Measurements from ENCODE around the gene CC2D1A. TPM values are rescaled to one million over a fixed set of nuclear protein-coding genes. Genes with fewer than 3 reads are reported as not detected.

CC2D1A gene
- total RNA-seq, 4 donors from 2014 or later: 42.7 to 99.3 (median 56.0) TPM

- Histone ChIP-seq H3K27ac (peak within 1 kb of the TSS in 1 of 4 donors; percentile 44), H3K36me3 (no peaks in the 10 kb centered on the region), H3K27me3 (peaks cover 0 to 30% of the 10 kb centered on the region in 2 donors), H3K4me3 (peak within 1 kb of the TSS; percentile 9 to 49 (median 26)), H3K4me1 (peaks cover 0 to 15% (median 5%) of the 10 kb centered on the region in 4 donors), H3K9me3 (no peaks in the 10 kb centered on the region)
- peak; percentile 58 to 69 for DNase-seq (ENCODE audit: low spot score in 2 of 2)
- 14 to 26% methylated on average over 20 of the region's 21 CpGs for WGBS, 2 donors
- TF ChIP-seq POLR2A (IDR thresholded peaks at IDR 0.05): no peak
Measured at GRCh38 chr19:13938301-13939064, 32.5 kb downstream of the CC2D1A start, which contains the start of gene PODNL1. Gene PODNL1, minus strand, starts transcription at chr19:13938417. Its CDS starts 236 bp downstream, at chr19:13938181.

- H3K27ac ChIP-seq: no peak overlapping the region
- no peaks in the 10 kb centered on the region for H3K36me3 ChIP-seq
- H3K4me3 ChIP-seq: no peak overlapping the region
- no peak for TF ChIP-seq POLR2A (IDR thresholded peaks at IDR 0.05)
- no peak for TF ChIP-seq CTCF (IDR thresholded peaks at IDR 0.05)
- no peak for TF ChIP-seq EP300 (IDR thresholded peaks at IDR 0.05)
- H3K27me3 ChIP-seq: peaks cover 0 to 11% of the 10 kb centered on the region in 2 donors
- no peaks in the 10 kb centered on the region for H3K9me3 ChIP-seq
- no peak for DNase-seq (ENCODE audit: low spot score in 2 of 2)
- 88 to 100% methylated on average over 1 of the region's 1 CpG for WGBS, 2 donors
- H3K4me1 ChIP-seq: peaks cover 0 to 15% (median 5%) of the 10 kb centered on the region in 4 donors
Measured at GRCh38 chr19:13942023-13942684, 36.2 kb downstream of the CC2D1A start.

GRCh38 chr19:13946414-13946813, 40.4 kb downstream of the CC2D1A start:
- TF ChIP-seq POLR2A (IDR thresholded peaks at IDR 0.05) (no peak), EP300 (IDR thresholded peaks at IDR 0.05) (no peak), CTCF (IDR thresholded peaks at IDR 0.05) (no peak)
- no peak overlapping the region for H3K27ac ChIP-seq
- H3K27me3 ChIP-seq: no peaks in the 10 kb centered on the region
- no peak overlapping the region for H3K4me3 ChIP-seq
- H3K36me3 ChIP-seq: no peaks in the 10 kb centered on the region
- WGBS, 2 donors: 90 to 92% methylated on average over 4 of the region's 4 CpGs
- H3K9me3 ChIP-seq: no peaks in the 10 kb centered on the region
- no peaks in the 10 kb centered on the region for H3K4me1 ChIP-seq
- no peak for DNase-seq (ENCODE audit: low spot score in 2 of 2)

GRCh38 chr19:13951043-13951442, 45.0 kb downstream of the CC2D1A start:
- H3K36me3 ChIP-seq: peaks cover 0 to 21% (median 3%) of the 10 kb centered on the region in 3 donors

GRCh38 chr19:13951799-13952153, 45.8 kb downstream of the CC2D1A start:
- DNase-seq (ENCODE audit: low spot score in 2 of 2): no peak
- Histone ChIP-seq H3K36me3 (peaks cover 1 to 29% (median 9%) of the 10 kb centered on the region in 3 donors), H3K27ac (peak overlapping the region in 2 of 4 donors; percentile 46 to 93), H3K4me1 (peaks cover 0 to 24% (median 12%) of the 10 kb centered on the region in 4 donors), H3K27me3 (no peaks in the 10 kb centered on the region), H3K9me3 (no peaks in the 10 kb centered on the region), H3K4me3 (peak overlapping the region; percentile 24 to 96 (median 73))
- no peak for TF ChIP-seq EP300 (IDR thresholded peaks at IDR 0.05)
- no peak for TF ChIP-seq CTCF (IDR thresholded peaks at IDR 0.05)
- TF ChIP-seq POLR2A (IDR thresholded peaks at IDR 0.05): no peak
- 9 to 11% methylated on average over 20 of the region's 20 CpGs for WGBS, 2 donors

More at GRCh38 chr19:13951043-13951442, 45.0 kb downstream of the CC2D1A start:
- DNase-seq (ENCODE audit: low spot score in 2 of 2): no peak
- no peak overlapping the region for H3K4me3 ChIP-seq
- 79 to 91% methylated on average over 2 of the region's 2 CpGs for WGBS, 2 donors
- no peaks in the 10 kb centered on the region for H3K9me3 ChIP-seq
- H3K4me1 ChIP-seq: peaks cover 0 to 24% (median 12%) of the 10 kb centered on the region in 4 donors
- no peaks in the 10 kb centered on the region for H3K27me3 ChIP-seq
- TF ChIP-seq EP300 (IDR thresholded peaks at IDR 0.05): no peak
- TF ChIP-seq POLR2A (IDR thresholded peaks at IDR 0.05): no peak
- TF ChIP-seq CTCF (IDR thresholded peaks at IDR 0.05): no peak
- no peak overlapping the region for H3K27ac ChIP-seq

All from tibial nerve (tissue), 4 donors.